ENCODE measurements around the gene MAPT.

DNA sequence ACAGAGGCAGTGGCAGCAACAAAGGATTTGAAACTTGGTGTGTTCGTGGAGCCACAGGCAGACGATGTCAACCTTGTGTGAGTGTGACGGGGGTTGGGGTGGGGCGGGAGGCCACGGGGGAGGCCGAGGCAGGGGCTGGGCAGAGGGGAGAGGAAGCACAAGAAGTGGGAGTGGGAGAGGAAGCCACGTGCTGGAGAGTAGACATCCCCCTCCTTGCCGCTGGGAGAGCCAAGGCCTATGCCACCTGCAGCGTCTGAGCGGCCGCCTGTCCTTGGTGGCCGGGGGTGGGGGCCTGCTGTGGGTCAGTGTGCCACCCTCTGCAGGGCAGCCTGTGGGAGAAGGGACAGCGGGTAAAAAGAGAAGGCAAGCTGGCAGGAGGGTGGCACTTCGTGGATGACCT lies 130.2 kb downstream of the MAPT start:
- no peak for TF ChIP-seq CTCF (IDR thresholded peaks at IDR 0.05)
- TF ChIP-seq POLR2A (IDR thresholded peaks at IDR 0.05), result no peak
